Transverse colon (tissue), 4 donors: Measurements from ENCODE around the gene TNXB. TPM values are rescaled to one million over a fixed set of nuclear protein-coding genes. Genes with fewer than 3 reads are reported as not detected.

ENCODE experiments used
- DNase-seq: peaks from one replicate; pipeline ENCODE4 v3.0.0-alpha.2; 2019
- H3K27ac ChIP-seq, 4 donors: fragments of 200-600 bp; sonication (generic); 2 replicates each; pipeline ENCODE4 v1.5.1; 2016 to 2018; ENCODE audit warnings: inconsistent platforms in 4 of 4
- H3K27me3 ChIP-seq: fragments of 200-600 bp; sonication (generic); 2 replicates; pipeline ENCODE4 v1.5.1; 2017; ENCODE audit warnings: inconsistent platforms
- H3K36me3 ChIP-seq, 4 donors: fragments of 200-600 bp; sonication (generic); 2 replicates each; pipeline ENCODE4 v1.5.1; 2017 to 2019; ENCODE audit warnings: inconsistent platforms in 4 of 4
- H3K4me1 ChIP-seq, 4 donors: fragments of 200-600 bp; sonication (generic); 2 replicates each; pipeline ENCODE4 v1.5.1; 2017 to 2020; ENCODE audit warnings: inconsistent platforms in 4 of 4
- H3K4me3 ChIP-seq, 4 donors: fragments of 200-600 bp; sonication (generic); 1 replicate in 1 of 4; 2 replicates in 3 of 4; pipeline versions ENCODE4 v1.5.1 to v1.6.1; 2017 to 2019; ENCODE audit warnings: inconsistent platforms in 4 of 4
- H3K9me3 ChIP-seq, 2 donors: fragments of 200-600 bp; sonication (generic); 2 replicates each; pipeline ENCODE4 v1.5.1; 2017 to 2019; ENCODE audit warnings: inconsistent platforms in 2 of 2
- EP300 ChIP-seq: sonication (generic); formaldehyde crosslinking; IDR thresholded peaks from one replicate; pipeline ENCODE4 v1.6.1; 2017; ENCODE audit warnings: antibody characterized with exemption, low read depth
- POLR2A ChIP-seq: fragments of 450-650 bp; IDR thresholded peaks from one replicate; pipeline ENCODE4 v1.6.1; 2016; ENCODE audit warnings: antibody characterized with exemption, mild to moderate bottlenecking, moderate library complexity
- POLR2AphosphoS5 ChIP-seq, 3 donors: sonication (generic); formaldehyde crosslinking; IDR thresholded peaks; one replicate each; pipeline ENCODE4 v1.6.1; 2016; ENCODE audit warnings: antibody characterized with exemption in 3 of 3
- WGBS, 2 donors: methylation state at CpG; one replicate each; pipeline ENCODE4 v1.1.5; 2018; ENCODE audit warnings: low coverage in 1 of 2; 5-methylcytosine and 5-hydroxymethylcytosine counted together
- in situ Hi-C, 4 donors: fragments of 200-750 bp; cut with MboI; loops; one replicate each; pipeline versions ENCODE4 v1.15.0 to v1.15.1; 2017; ENCODE audit warnings: low sequenced_read_pairs in 3 of 4, low pct_ligation_motif_present in 1 of 4, low pct_unique_long_range_greater_than_20kb in 1 of 4
- intact Hi-C: fragments of 100-400 bp; cut with DNase I; formaldehyde crosslinking; loops from one replicate; pipeline ENCODE4 v1.15.1; 2023; ENCODE audit warnings: low total_unique reads
- total RNA-seq, 4 donors: library from RNA; depleted of rRNA; stranded (reverse); fragments of >200 nt; gene quantifications; one replicate each; pipeline ENCODE4 v1.1.0, GENCODE V29; 2016
- TF ChIP-seq, protein P1 (sequence below), 5 experiments: fragments of 200-600 bp in 3 of 5; fragments of 450-650 bp in 2 of 5; sonication (generic) in 3 of 5; IDR thresholded peaks; 1 replicate in 2 of 5; 2 replicates in 3 of 5; pipeline ENCODE4 v1.5.1; 2016 to 2017; ENCODE audit warnings: antibody characterized with exemption in 5 of 5, inconsistent platforms in 3 of 5, mild to moderate bottlenecking in 2 of 5, moderate library complexity in 1 of 5

TNXB gene
- total RNA-seq, 4 donors from 2014 or later, result 47.7 to 205 (median 66.2) TPM

DNA sequence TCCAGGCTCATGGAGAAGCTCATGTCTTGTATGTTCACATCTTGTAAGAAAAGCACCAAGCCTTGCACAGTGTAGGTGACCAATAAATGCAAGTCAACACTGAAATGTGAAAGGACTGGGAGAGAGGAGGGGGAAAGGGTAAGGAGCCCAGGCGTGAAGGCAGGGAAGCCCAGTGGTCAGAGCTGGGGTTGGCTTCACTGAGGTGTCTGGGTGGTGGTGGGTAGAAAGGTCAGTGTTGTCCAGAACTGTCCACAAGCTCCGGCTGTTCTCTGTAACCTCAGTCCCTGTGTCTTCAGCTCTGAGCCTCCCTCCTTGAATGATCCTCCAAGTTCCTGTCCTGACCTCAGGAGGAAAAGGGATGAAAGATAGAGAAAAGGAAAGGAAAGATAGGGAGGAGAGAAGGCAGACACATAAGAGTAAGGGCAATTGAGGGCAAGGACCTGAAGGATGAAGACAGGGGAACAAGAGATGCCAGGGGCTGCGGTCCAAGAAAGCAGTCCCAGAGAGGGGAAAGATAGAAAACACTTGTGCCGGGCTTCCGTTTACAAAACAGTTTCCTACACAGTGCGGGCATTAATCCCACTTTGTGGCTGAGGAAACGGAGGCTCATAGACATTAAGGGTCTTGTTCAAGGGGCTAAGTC is 2.4 kb upstream of the TNXB start:
- in situ Hi-C loops (no loop called here), intact Hi-C loops (no loop called here)
- 69 to 73% methylated on average over 5 to 7 of the region's 7 CpGs for WGBS, 2 donors
- no peak for DNase-seq
- peaks cover 16 to 53% (median 31%) of the 10 kb centered on the region in 4 donors for H3K4me1 ChIP-seq
- TF ChIP-seq, protein P1, sequence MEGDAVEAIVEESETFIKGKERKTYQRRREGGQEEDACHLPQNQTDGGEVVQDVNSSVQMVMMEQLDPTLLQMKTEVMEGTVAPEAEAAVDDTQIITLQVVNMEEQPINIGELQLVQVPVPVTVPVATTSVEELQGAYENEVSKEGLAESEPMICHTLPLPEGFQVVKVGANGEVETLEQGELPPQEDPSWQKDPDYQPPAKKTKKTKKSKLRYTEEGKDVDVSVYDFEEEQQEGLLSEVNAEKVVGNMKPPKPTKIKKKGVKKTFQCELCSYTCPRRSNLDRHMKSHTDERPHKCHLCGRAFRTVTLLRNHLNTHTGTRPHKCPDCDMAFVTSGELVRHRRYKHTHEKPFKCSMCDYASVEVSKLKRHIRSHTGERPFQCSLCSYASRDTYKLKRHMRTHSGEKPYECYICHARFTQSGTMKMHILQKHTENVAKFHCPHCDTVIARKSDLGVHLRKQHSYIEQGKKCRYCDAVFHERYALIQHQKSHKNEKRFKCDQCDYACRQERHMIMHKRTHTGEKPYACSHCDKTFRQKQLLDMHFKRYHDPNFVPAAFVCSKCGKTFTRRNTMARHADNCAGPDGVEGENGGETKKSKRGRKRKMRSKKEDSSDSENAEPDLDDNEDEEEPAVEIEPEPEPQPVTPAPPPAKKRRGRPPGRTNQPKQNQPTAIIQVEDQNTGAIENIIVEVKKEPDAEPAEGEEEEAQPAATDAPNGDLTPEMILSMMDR (IDR thresholded peaks at IDR 0.05), result no peak
- TF ChIP-seq POLR2AphosphoS5 (IDR thresholded peaks at IDR 0.05), result peak in 1 of 3 donors; percentile 23
- H3K27me3 ChIP-seq, result no peaks in the 10 kb centered on the region
- H3K4me3 ChIP-seq, result no peak overlapping the region
- H3K9me3 ChIP-seq, result no peaks in the 10 kb centered on the region
- peaks cover 0 to 5% (median 0%) of the 10 kb centered on the region in 4 donors for H3K36me3 ChIP-seq
- H3K27ac ChIP-seq, result peak overlapping the region; percentile 50 to 78 (median 67)

DNA sequence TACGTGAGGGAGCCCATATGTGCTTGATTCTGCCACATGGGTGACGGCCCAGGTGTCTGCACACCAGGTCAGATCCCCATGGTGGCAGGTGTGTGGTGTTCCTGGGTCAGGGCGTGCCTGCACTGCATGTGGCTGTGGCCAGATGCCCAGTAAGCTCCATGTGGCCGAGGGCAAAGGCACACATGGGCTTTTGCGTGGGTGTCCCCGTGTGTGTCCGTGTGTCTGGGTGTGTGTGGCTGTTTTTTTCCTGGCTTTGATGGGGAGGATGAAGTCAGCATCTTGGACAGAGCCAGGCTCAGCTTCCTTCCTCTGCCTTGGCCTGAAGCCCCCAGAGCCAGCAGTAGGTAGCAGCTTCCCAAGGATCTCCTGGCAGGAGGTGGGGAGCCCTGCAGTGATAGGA is 1.5 kb upstream of the TNXB start:
- WGBS, 2 donors, result 41% methylated on average over 7 of the region's 7 CpGs; no CpG with 5 or more reads in 1 of the 2 donors
- no peak for TF ChIP-seq POLR2AphosphoS5 (IDR thresholded peaks at IDR 0.05)
- TF ChIP-seq, protein P1 (IDR thresholded peaks at IDR 0.05), result no peak
- TF ChIP-seq POLR2A, result no peak
- TF ChIP-seq EP300, result no peak
- intact Hi-C loops, result no loop called here

DNA sequence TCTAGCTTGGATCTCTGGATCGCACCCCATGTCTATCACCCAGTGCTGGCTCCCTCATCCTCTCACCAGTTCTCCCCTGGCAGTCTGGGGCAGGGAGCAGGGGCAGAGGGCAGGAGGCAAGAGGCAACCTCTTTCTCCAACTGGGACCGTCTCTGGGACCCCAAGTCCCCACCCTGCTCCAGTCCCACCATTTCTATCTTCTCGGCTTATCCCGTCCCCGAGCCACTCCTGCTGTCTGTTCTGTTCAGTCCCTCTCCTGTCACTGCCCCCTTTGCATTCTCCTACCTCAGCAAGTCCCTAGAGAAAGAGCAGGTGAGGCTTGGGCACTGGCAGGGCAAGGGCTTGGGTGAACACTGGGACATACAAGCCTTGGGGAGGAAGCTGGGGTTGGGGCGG is 625 bp upstream of the TNXB start:
- no peaks in the 10 kb centered on the region for H3K36me3 ChIP-seq
- peaks cover 16 to 53% (median 31%) of the 10 kb centered on the region in 4 donors for H3K4me1 ChIP-seq
- no peaks in the 10 kb centered on the region for H3K9me3 ChIP-seq
- DNase-seq, result no peak
- intact Hi-C loops (no loop called here), in situ Hi-C loops (no loop called here)
- no peak overlapping the region for H3K4me3 ChIP-seq
- peak overlapping the region; percentile 28 to 78 (median 62) for H3K27ac ChIP-seq
- H3K27me3 ChIP-seq, result no peaks in the 10 kb centered on the region
- no peak for TF ChIP-seq POLR2A
- TF ChIP-seq EP300, result no peak
- no peak for TF ChIP-seq POLR2AphosphoS5 (IDR thresholded peaks at IDR 0.05)
- TF ChIP-seq, protein P1 (IDR thresholded peaks at IDR 0.05), result no peak
- WGBS, 2 donors, result 69% methylated on average over 6 of the region's 6 CpGs; no CpG with 5 or more reads in 1 of the 2 donors

More for the DNA sequence above, 1.5 kb upstream of the TNXB start:
- in situ Hi-C loops, result no loop called here
- H3K4me3 ChIP-seq, result no peak overlapping the region
- H3K27ac ChIP-seq, result peak overlapping the region; percentile 50 to 78 (median 67)
- no peaks in the 10 kb centered on the region for H3K36me3 ChIP-seq
- H3K27me3 ChIP-seq, result no peaks in the 10 kb centered on the region
- no peaks in the 10 kb centered on the region for H3K9me3 ChIP-seq
- H3K4me1 ChIP-seq, result peaks cover 16 to 53% (median 31%) of the 10 kb centered on the region in 4 donors
- DNase-seq, result no peak

DNA sequence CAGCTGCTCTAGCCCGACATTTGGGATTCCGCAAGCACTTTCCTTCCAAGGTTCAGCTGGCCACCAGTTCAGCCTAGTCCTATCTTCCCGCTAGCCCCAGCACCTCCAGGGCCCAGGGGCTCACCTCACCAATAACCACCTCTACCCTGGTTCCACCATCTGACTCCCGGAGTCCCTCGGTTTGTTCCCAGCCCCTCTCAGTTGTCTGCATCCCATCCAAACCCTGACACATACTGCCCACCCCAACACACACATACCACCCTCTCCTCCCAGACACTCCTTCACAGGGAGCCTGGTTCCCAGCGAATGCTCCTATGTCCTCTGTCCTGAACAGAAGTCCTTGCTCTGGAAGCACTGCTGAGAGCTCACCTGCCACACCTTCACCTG is 418 bp downstream of the TNXB start:
- Histone ChIP-seq H3K4me1 (peaks cover 16 to 45% (median 28%) of the 10 kb centered on the region in 4 donors), H3K4me3 (peak overlapping the region in 3 of 4 donors; percentile 3 to 38 (median 23)), H3K9me3 (no peaks in the 10 kb centered on the region), H3K27me3 (peaks cover 3% of the 10 kb centered on the region), H3K27ac (peak overlapping the region; percentile 74 to 78 (median 74)), H3K36me3 (no peaks in the 10 kb centered on the region)
- no peak for DNase-seq
- 0 to 50% methylated on average over 1 to 6 of the region's 6 CpGs for WGBS, 2 donors
- intact Hi-C loops, result no loop called here
- TF ChIP-seq POLR2AphosphoS5 (IDR thresholded peaks at IDR 0.05) (no peak), POLR2A (no peak), EP300 (no peak)
- TF ChIP-seq, protein P1 (IDR thresholded peaks at IDR 0.05), result no peak
- in situ Hi-C loops, result no loop called here
